ENCODE data around the gene ARRDC4. TPM values are rescaled to one million over a fixed set of nuclear protein-coding genes. Genes with fewer than 3 reads are reported as not detected.

ARRDC4 gene
- total RNA-seq, 2 experiments from 2014 or later = 0.09 TPM; not detected in 1

DNA sequence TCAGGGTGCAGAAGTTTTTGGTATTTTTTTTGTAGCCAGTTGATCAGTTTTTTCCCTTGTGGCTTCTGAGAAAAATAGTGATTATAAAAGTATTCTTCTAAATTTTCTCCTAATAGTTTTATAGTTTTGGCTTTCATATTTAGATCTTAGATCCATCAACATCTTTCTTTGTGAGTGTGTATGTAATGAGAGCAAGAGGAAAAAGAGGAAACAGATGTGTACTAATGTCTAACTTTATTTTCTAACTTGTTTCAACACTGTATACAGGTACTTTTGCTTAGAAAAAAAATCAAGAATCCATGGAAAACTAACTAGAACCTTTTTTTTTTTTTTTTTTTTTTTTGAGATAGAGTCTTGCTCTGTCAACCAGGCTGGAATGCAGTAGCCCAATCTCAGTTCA, 53.1 kb downstream of the ARRDC4 start:
- ATAC-seq (no peak), DNase-seq (no peak)
- H3K27me3 Mint-ChIP-seq = no peaks in the 10 kb centered on the region
- no peak overlapping the region for H3K4me3 Mint-ChIP-seq
- H3K27ac Mint-ChIP-seq = no peak overlapping the region
- CTCF ChIA-PET = no interaction called here
- no peaks in the 10 kb centered on the region for H3K9me3 Mint-ChIP-seq (ENCODE audit: low read depth)
- no peaks in the 10 kb centered on the region for H3K36me3 Mint-ChIP-seq
- no peaks in the 10 kb centered on the region for H3K4me1 Mint-ChIP-seq

DNA sequence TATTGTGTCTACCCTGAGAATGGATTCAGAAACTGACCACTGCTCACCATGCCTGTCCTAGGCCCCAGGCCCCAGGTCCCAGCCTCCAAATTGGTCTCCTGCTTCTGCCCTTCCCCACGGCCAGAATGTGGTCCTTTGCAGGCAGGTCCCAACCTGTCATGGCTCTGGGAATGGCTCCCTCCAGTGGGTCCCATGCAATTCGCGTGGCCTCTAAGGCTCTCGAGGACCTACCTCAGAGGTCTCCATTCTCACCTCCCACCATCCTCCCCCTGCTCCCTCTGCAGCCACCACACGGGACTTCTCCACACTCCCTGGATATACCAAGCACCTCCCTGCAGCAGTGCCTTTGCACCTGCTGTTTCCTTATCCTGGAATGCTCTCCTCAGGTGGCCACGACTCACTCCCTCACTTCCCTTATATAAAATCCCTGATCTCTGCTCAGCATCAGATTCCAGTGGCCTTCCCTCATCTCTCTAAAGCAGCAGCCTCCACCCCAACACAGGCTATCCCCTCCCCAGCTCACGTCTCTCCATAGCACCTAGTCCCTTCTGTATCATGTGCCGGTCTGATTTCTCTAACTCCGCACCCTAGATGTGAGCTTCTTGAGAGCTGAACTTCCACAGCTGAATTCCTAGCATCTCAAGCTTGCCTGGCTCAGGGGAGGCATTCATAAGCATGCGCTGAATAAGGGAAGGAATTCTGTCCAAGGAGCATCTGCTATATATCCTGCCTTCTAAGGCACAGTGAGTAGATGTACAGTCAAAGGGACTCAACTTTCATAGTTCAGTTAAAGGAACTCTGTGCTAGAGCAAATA, 56.9 kb downstream of the ARRDC4 start:
- no peaks in the 10 kb centered on the region for H3K27me3 Mint-ChIP-seq
- H3K36me3 Mint-ChIP-seq = no peaks in the 10 kb centered on the region
- DNase-seq (no peak), ATAC-seq (no peak)
- no peak overlapping the region for H3K27ac Mint-ChIP-seq
- no peaks in the 10 kb centered on the region for H3K4me1 Mint-ChIP-seq
- CTCF ChIA-PET = no interaction called here
- no peak overlapping the region for H3K4me3 Mint-ChIP-seq
- H3K9me3 Mint-ChIP-seq (ENCODE audit: low read depth) = peaks cover 3% of the 10 kb centered on the region

DNA sequence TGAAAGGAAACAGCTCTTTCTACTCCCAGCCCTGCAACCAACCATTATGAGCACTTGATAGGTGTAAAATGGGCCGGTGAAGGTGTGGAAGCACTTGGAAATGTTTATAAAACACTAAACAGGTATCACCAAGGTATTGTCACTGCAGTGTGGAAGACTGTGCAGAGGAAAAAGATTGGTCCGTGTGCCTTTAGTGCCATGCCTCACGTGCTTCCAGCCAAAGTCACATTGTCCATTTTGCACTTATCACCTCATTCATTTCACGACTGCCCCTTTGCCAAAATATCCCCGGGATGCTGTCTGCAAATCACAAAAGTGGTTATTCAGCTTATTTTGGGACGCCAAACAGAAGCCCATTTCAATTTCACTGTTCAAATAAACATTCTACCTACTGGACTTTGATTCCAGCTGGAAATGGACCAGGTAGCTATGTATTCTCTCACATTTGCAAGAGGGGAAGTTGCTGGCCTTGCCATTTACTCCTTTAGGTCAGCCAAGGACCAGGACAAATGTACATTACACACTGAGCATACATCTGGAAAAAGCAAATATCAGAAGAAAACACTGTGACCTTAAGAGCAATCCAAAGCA, 58.4 kb downstream of the ARRDC4 start:
- Mint-ChIP-seq H3K27ac (no peak overlapping the region), H3K27me3 (no peaks in the 10 kb centered on the region), H3K9me3 (ENCODE audit: low read depth) (peaks cover 4% of the 10 kb centered on the region), H3K4me1 (no peaks in the 10 kb centered on the region), H3K4me3 (no peak overlapping the region), H3K36me3 (no peaks in the 10 kb centered on the region)
- DNase-seq (no peak), ATAC-seq (no peak)
- CTCF ChIA-PET = no interaction called here

Measured in activated CD8-positive, alpha-beta memory T cell treated with anti-CD3 and anti-CD28 coated beads, Interleukin-2, amount 10 ng/mL, durations not matched to agents 7 days and 5 days (primary cell).